CD14-positive monocyte (primary cell): ENCODE results near the gene MS4A7. TPM values are rescaled to one million over a fixed set of nuclear protein-coding genes. Genes with fewer than 3 reads are reported as not detected.
A peak's percentile ranks its signal among the peaks of the same experiment; 100 is the strongest.

ENCODE experiments used
- DNase-seq, 3 donors: peaks; one replicate each; pipeline ENCODE4 v3.0.0-alpha.2; 2011 to 2022
- H2AFZ ChIP-seq: 2 replicates; pipeline ENCODE4 v1.6.0; 2012; ENCODE audit warnings: mild to moderate bottlenecking, low read depth, low read length, inconsistent platforms; ENCODE audit not compliant: insufficient read depth, poor library complexity, severe bottlenecking
- H3K27ac ChIP-seq, 2 donors: 1 replicate in 1 of 2; 2 replicates in 1 of 2; pipeline ENCODE4 v1.5.1; 2012 to 2013; ENCODE audit warnings: low read length in 2 of 2, control low read depth in 1 of 2, inconsistent platforms in 1 of 2, low read depth in 1 of 2, mild to moderate bottlenecking in 1 of 2
- H3K27me3 ChIP-seq, 2 donors: one replicate each; pipeline versions ENCODE4 v1.6.0 to v1.6.1; 2011 to 2013; ENCODE audit warnings: low read length in 2 of 2; ENCODE audit not compliant: control insufficient read depth in 2 of 2, insufficient read depth in 2 of 2
- H3K36me3 ChIP-seq, 2 donors: replicated peaks in 1 of 2; 1 replicate in 1 of 2; 2 replicates in 1 of 2; pipeline versions ENCODE4 v1.5.1 to v1.6.1; 2012 to 2013; ENCODE audit warnings: low read length in 2 of 2, control low read depth in 1 of 2, inconsistent platforms in 1 of 2, mild to moderate bottlenecking in 1 of 2; ENCODE audit not compliant: insufficient read depth in 2 of 2, control insufficient read depth in 1 of 2
- H3K4me1 ChIP-seq, 2 donors: 1 replicate in 1 of 2; 2 replicates in 1 of 2; pipeline versions ENCODE4 v1.5.1 to v1.6.1; 2012 to 2013; ENCODE audit warnings: low read length in 2 of 2, control low read depth in 1 of 2, inconsistent platforms in 1 of 2, mild to moderate bottlenecking in 1 of 2, moderate library complexity in 1 of 2; ENCODE audit not compliant: insufficient read depth in 2 of 2, control insufficient read depth in 1 of 2
- H3K4me2 ChIP-seq: replicated peaks from 2 replicates; pipeline ENCODE3; 2012; ENCODE audit warnings: low read length, moderate library complexity, mild to moderate bottlenecking; ENCODE audit not compliant: poor library complexity, severe bottlenecking; ENCODE audit errors: extremely low read depth
- H3K4me3 ChIP-seq, 3 experiments: fragments of 200-600 bp in 1 of 3; sonication (generic) in 1 of 3; replicated peaks in 1 of 3; 1 replicate in 2 of 3; 2 replicates in 1 of 3; pipeline ENCODE4 v1.5.1; 2011 to 2013; ENCODE audit warnings: low read length in 3 of 3, mild to moderate bottlenecking in 3 of 3, control low read depth in 2 of 3, low read depth in 2 of 3, inconsistent platforms in 1 of 3, moderate library complexity in 1 of 3
- H3K79me2 ChIP-seq: 2 replicates; pipeline ENCODE4 v1.6.0; 2012; ENCODE audit warnings: mild to moderate bottlenecking, control low read depth, inconsistent platforms, low read length, moderate library complexity; ENCODE audit not compliant: insufficient read depth
- H3K9ac ChIP-seq: 2 replicates; pipeline ENCODE4 v1.6.0; 2017; ENCODE audit warnings: low read length, mild to moderate bottlenecking; ENCODE audit not compliant: insufficient read depth, poor library complexity, severe bottlenecking
- H3K9me3 ChIP-seq, 2 donors: replicated peaks in 1 of 2; 1 replicate in 1 of 2; 2 replicates in 1 of 2; pipeline versions ENCODE4 v1.5.1 to v1.6.1; 2012 to 2013; ENCODE audit warnings: low read length in 2 of 2, control low read depth in 1 of 2; ENCODE audit not compliant: control insufficient read depth in 1 of 2, insufficient read depth in 1 of 2
- H4K20me1 ChIP-seq: 2 replicates; pipeline ENCODE4 v1.6.0; 2012; ENCODE audit warnings: mild to moderate bottlenecking, low read length, control low read depth, moderate library complexity; ENCODE audit not compliant: insufficient read depth
- H3K27ac Mint-ChIP-seq, 7 donors: one replicate each; pipeline ENCODE4 v1.8.0; 2020; ENCODE audit warnings: mild to moderate bottlenecking in 7 of 7, mixed read lengths in 7 of 7, moderate library complexity in 6 of 7, inconsistent platforms in 2 of 7
- H3K27me3 Mint-ChIP-seq, 3 donors: one replicate each; pipeline ENCODE4 v1.8.0; 2021 to 2022; ENCODE audit warnings: low read depth in 3 of 3, mild to moderate bottlenecking in 3 of 3, mixed read lengths in 3 of 3, moderate library complexity in 3 of 3, inconsistent platforms in 1 of 3
- H3K36me3 Mint-ChIP-seq, 2 donors: one replicate each; pipeline ENCODE4 v1.8.0; 2020; ENCODE audit warnings: mixed read lengths in 2 of 2, inconsistent platforms in 1 of 2, mild to moderate bottlenecking in 1 of 2
- H3K4me1 Mint-ChIP-seq: one replicate; pipeline ENCODE4 v1.8.0; 2020; ENCODE audit warnings: mild to moderate bottlenecking, mixed read lengths
- H3K4me3 Mint-ChIP-seq, 2 donors: one replicate each; pipeline ENCODE4 v1.8.0; 2020; ENCODE audit warnings: mild to moderate bottlenecking in 2 of 2, mixed read lengths in 2 of 2, moderate library complexity in 1 of 2
- H3K9me3 Mint-ChIP-seq, 7 donors: one replicate each; pipeline ENCODE4 v1.8.0; 2020 to 2022; ENCODE audit warnings: mixed read lengths in 7 of 7, mild to moderate bottlenecking in 6 of 7, moderate library complexity in 6 of 7, inconsistent platforms in 2 of 7
- CTCF ChIP-seq: fragments of 200-600 bp; IDR thresholded peaks from one replicate; pipeline ENCODE4 v1.8.0; 2022; ENCODE audit warnings: antibody characterized with exemption, mild to moderate bottlenecking
- WGBS: methylation state at CpG from one replicate; pipeline ENCODE4 v1.1.5; 2013; ENCODE audit warnings: missing lambda C conversion rate; ENCODE audit not compliant: insufficient coverage; 5-methylcytosine and 5-hydroxymethylcytosine counted together
- intact Hi-C, 2 donors: fragments of 100-400 bp; cut with micrococcal nuclease; formaldehyde crosslinking; loops; one replicate each; pipeline versions ENCODE4 v1.15.0 to v1.15.1; 2023
- polyA plus RNA-seq, 3 donors: library from polyadenylated mRNA; depleted of rRNA in 1 of 3; unstranded in 2 of 3; stranded (reverse) in 1 of 3; fragments of 300-500 nt in 2 of 3; fragments of >200 nt in 1 of 3; fragmentation: Illumina TruSeq in 2 of 3; gene quantifications; 1 replicate in 2 of 3; 2 replicates in 1 of 3; pipeline ENCODE4 v1.2.3, GENCODE V29; 2012 to 2021

The MS4A7 gene
- polyA plus RNA-seq, 3 donors, result 181 to 596 (median 504) TPM

- DNase-seq, result peak in 1 of 3 donors; percentile 35
- H3K36me3 ChIP-seq, result peaks cover 0 to 6% of the 10 kb centered on the region in 2 donors
- peak overlapping the region; percentile 95 to 99 for H3K27ac ChIP-seq
- H3K27me3 ChIP-seq, result no peaks in the 10 kb centered on the region
- peaks cover 73% of the 10 kb centered on the region for H3K4me1 Mint-ChIP-seq
- H3K36me3 Mint-ChIP-seq, result peaks cover 22 to 35% of the 10 kb centered on the region in 2 donors
- no peak overlapping the region for H3K4me3 ChIP-seq
- H3K9me3 ChIP-seq, result no peaks in the 10 kb centered on the region
- peak overlapping the region; percentile 90 for H3K9ac ChIP-seq
- no peaks in the 10 kb centered on the region for H4K20me1 ChIP-seq
- peaks cover 0 to 8% (median 4%) of the 10 kb centered on the region in 7 donors for H3K9me3 Mint-ChIP-seq
- peaks cover 32% of the 10 kb centered on the region for H3K79me2 ChIP-seq
- no peak overlapping the region for H3K4me2 ChIP-seq
- TF ChIP-seq CTCF, result no peak
- intact Hi-C loops, result loop anchor here in 1 of 2 donors (2.0 kb wide), 1 partner anchor 14 kb away; no protein-coding TSS in a partner anchor
- H3K27ac Mint-ChIP-seq, result peak overlapping the region; percentile 97 to 100 (median 99)
- peaks cover 55 to 76% of the 10 kb centered on the region in 2 donors for H3K4me1 ChIP-seq
- peaks cover 0 to 4% (median 0%) of the 10 kb centered on the region in 3 donors for H3K27me3 Mint-ChIP-seq
- no peak overlapping the region for H3K4me3 Mint-ChIP-seq
- 100% methylated on average over 1 of the region's 3 CpGs for WGBS
- no peak overlapping the region for H2AFZ ChIP-seq
These were observed 1.7 kb upstream of the MS4A7 start for GRCh38 chr11:60376601-60377000.

GRCh38 chr11:60377401-60378136 lies 763 bp upstream of the MS4A7 start:
- peak overlapping the region in 2 of 3 experiments; percentile 4 to 87 for H3K4me3 ChIP-seq

More at GRCh38 chr11:60377401-60378136, 763 bp upstream of the MS4A7 start:
- H4K20me1 ChIP-seq, result no peaks in the 10 kb centered on the region
- Mint-ChIP-seq H3K9me3 (peaks cover 0 to 8% (median 4%) of the 10 kb centered on the region in 7 donors), H3K27me3 (peaks cover 0 to 4% (median 0%) of the 10 kb centered on the region in 3 donors), H3K4me3 (peak overlapping the region; percentile 76 to 94), H3K4me1 (peaks cover 73% of the 10 kb centered on the region), H3K36me3 (peaks cover 31 to 45% of the 10 kb centered on the region in 2 donors), H3K27ac (peak overlapping the region; percentile 97 to 100 (median 99))
- no peak overlapping the region for H2AFZ ChIP-seq
- no CpG with 5 or more reads among the region's 2 CpGs for WGBS
- no peak for TF ChIP-seq CTCF
- H3K27me3 ChIP-seq, result no peaks in the 10 kb centered on the region
- H3K9ac ChIP-seq, result peak overlapping the region; percentile 90
- peaks cover 52 to 76% of the 10 kb centered on the region in 2 donors for H3K4me1 ChIP-seq
- intact Hi-C loops, result loop anchor here in 1 of 2 donors (2.0 kb wide), 1 partner anchor 15 kb away; no protein-coding TSS in a partner anchor
- H3K9me3 ChIP-seq, result no peaks in the 10 kb centered on the region
- peak overlapping the region; percentile 95 to 99 for H3K27ac ChIP-seq
- peaks cover 40% of the 10 kb centered on the region for H3K79me2 ChIP-seq
- DNase-seq, result peak; percentile 97 to 100 (median 97)
- H3K4me2 ChIP-seq, result peak overlapping the region; percentile 94
- H3K36me3 ChIP-seq, result peaks cover under 1 to 16% of the 10 kb centered on the region in 2 donors
